Activated gamma-delta T cell (primary cell): Measurements from ENCODE around the gene MAGEB1.

Source experiments
- DNase-seq: peaks from one replicate; lab custom pipeline; 2025; lab: John Stamatoyannopoulos, UW

The MAGEB1 gene

DNA sequence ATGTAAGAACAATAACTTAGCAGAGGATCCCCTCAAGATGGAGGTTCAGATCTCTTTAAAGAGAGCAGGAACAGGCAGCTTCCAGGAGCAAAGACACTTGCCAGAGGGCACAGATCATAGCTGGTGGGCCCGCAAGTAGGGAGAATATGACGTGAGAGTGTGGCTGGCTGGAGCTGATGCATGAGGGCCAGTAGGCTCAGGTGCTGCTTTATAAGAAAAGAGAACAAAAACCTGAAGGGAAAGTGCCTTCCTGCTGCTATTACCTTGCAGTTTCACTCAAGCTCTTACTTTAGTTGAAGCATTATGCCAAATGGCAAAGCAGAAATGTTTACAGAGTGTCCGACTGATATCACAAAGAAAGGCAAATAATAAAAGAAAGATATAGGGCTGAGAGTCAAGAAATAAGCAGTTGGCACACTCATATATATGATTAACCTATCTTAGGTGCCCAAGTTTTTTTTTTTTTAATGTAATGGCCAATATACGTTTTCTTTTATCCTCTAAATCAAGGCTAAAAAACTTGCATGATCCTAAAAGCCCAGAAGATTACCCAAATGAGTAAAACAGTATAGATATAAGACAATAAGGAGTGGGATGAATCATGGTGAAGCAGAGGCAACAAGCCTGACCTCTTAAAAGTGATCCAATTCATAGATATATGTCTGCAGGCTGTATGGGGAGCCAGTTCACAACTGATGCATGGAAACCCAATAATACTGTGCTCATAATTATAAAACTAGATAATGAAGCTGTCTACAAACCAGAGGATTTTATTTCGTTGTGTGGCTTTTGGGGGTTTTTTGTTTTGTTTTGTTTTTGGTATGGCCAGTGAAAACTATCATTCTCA, 49.7 kb downstream of the MAGEB1 start:
- DNase-seq: no peak

GRCh38 chrX:30301208-30301607, 54.3 kb downstream of the MAGEB1 start:
- no peak for DNase-seq
